AG04450 (cell line): ENCODE results near the gene TMEM127. TPM values are rescaled to one million over a fixed set of nuclear protein-coding genes. Genes with fewer than 3 reads are reported as not detected.
"Not testable (repeated sequence)": the region's sequence is repeated elsewhere in the genome, so short reads cannot be mapped to it uniquely, and the experiment has no call there.

Experiments
- CTCF ChIA-PET: fragments of 300-600, 350-600 bp; formaldehyde crosslinking; extraction: SDS; loops from one replicate; lab custom pipeline; 2022; ENCODE audit warnings: antibody characterized with exemption, inconsistent platforms; lab: Charles Lee
- POLR2A ChIA-PET: fragments of 350-600 bp; formaldehyde crosslinking; extraction: SDS; loops from one replicate; lab custom pipeline; 2021; ENCODE audit warnings: antibody characterized with exemption, inconsistent platforms; lab: Yijun Ruan, JAX
- DNase-seq: peaks from one replicate; pipeline ENCODE4 v3.0.0-alpha.2; 2011; ENCODE audit warnings: low read depth, low spot score
- H3K27ac ChIP-seq: one replicate; pipeline ENCODE4 v1.5.1; 2012; ENCODE audit warnings: low read depth, low read length, control low read depth
- H3K27me3 ChIP-seq: one replicate; pipeline ENCODE4 v1.6.0; 2012; ENCODE audit warnings: low read length; ENCODE audit not compliant: control insufficient read depth, insufficient read depth
- H3K4me3 ChIP-seq: 2 replicates; pipeline ENCODE4 v1.5.1; 2011; ENCODE audit warnings: mild to moderate bottlenecking, low read depth, low read length, control low read depth
- H3K9me3 ChIP-seq: 2 replicates; pipeline ENCODE4 v1.5.1; 2012; ENCODE audit warnings: low read length; ENCODE audit not compliant: control insufficient read depth, insufficient read depth
- polyA plus RNA-seq: library from polyadenylated mRNA; depleted of rRNA; stranded (reverse); fragments of >200 nt; gene quantifications from 2 replicates; pipeline ENCODE4 v1.2.3, GENCODE V29; 2011
- TF ChIP-seq, protein P1 (sequence below): IDR thresholded peaks from 2 replicates; pipeline ENCODE4 v1.5.1; 2011; ENCODE audit warnings: low read depth, low read length, control low read depth, inconsistent platforms

TMEM127 gene
- polyA plus RNA-seq, 1 experiment, result 45.3 TPM

DNA sequence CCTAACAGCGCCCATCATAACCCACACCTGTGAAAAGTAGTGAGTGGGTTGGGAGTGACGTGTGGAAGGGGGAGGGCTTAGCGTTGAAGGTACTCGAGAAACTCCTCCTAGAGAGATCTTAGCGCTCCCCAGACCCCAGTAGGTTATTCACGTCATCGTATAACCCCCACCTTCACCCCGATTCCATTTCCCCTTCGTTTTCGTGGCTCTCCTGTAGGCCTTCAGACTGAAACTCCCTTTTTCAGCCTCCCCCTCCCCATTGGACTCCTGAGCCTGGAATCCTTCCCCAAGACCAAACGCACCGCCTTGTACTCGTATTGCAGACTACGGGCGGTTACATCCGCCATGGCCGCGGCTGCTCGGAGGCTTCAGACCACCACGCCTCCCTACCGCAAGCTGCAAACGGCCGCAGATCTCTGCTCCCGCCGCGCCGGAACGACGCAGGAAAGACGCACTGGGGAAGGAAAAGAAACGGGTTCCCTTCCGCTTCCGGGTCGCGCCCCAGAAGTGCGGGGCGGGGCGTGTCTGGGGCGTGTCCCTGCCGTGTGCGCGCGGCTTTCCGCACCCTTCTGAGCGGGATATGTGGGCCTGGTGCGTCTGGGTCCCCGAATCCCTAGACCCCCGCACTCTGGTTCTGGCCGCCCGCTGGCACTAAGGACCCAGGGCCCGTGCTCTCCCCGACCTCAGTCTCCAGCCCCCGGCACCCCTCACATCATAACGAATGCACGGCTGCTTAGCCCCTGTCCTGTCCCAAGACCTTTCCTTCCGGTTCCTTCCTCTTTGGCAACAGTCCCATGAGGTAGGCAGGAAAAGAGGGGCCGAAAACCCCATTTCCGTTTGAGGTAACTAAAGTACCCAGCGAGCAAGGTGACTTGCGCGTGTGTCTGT lies 39.5 kb upstream of the TMEM127 start, which contains the start of gene SNRNP200:
SNRNP200 (minus strand) TSS at position 456 of the 888 bp plus-strand sequence; CDS start at position 347, 109 bp downstream.
- Histone ChIP-seq H3K27ac (peak within 1 kb of the TSS; percentile 57), H3K4me3 (peak within 1 kb of the TSS; percentile 99), H3K27me3 (no peaks in the 10 kb centered on the region), H3K9me3 (no peaks in the 10 kb centered on the region)
- CTCF ChIA-PET, result interaction anchor here (1.4 kb wide), 1 partner anchor 204 kb away, joined by 3 read pairs; no protein-coding TSS in a partner anchor
- DNase-seq, result no peak
- TF ChIP-seq, protein P1, sequence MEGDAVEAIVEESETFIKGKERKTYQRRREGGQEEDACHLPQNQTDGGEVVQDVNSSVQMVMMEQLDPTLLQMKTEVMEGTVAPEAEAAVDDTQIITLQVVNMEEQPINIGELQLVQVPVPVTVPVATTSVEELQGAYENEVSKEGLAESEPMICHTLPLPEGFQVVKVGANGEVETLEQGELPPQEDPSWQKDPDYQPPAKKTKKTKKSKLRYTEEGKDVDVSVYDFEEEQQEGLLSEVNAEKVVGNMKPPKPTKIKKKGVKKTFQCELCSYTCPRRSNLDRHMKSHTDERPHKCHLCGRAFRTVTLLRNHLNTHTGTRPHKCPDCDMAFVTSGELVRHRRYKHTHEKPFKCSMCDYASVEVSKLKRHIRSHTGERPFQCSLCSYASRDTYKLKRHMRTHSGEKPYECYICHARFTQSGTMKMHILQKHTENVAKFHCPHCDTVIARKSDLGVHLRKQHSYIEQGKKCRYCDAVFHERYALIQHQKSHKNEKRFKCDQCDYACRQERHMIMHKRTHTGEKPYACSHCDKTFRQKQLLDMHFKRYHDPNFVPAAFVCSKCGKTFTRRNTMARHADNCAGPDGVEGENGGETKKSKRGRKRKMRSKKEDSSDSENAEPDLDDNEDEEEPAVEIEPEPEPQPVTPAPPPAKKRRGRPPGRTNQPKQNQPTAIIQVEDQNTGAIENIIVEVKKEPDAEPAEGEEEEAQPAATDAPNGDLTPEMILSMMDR, result no peak
- POLR2A ChIA-PET, result interaction anchor here (1.2 kb wide), 1 partner anchor 20 kb away, joined by 3 read pairs; the partner anchor contains the start of gene ITPRIPL1

DNA sequence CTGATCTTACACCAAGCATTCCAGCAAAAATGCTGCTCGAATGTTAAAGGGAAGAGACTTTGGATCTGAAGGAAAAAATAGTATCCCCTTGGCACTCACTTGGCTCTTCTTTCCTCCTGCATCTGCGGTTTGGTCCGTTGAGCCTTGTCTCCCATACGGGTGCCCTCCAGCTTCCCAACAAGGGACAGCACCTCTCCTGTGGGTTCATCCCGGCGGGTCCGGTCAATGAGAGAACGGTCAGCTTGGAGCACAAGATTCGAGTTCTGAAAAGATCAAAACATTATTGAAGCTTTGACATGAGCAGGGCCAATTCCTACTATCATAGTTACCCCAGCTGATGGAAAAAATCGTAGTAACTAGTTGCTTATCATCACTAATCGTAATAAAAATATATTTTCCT lies 38.8 kb upstream of the TMEM127 start:
- TF ChIP-seq, protein P1, result no peak
- ChIA-PET POLR2A (no interaction called here), CTCF (interaction anchor here (1.4 kb wide), 1 partner anchor 204 kb away, joined by 3 read pairs; no protein-coding TSS in a partner anchor)
- no peaks in the 10 kb centered on the region for H3K27me3 ChIP-seq
- H3K4me3 ChIP-seq, result peak overlapping the region; percentile 99
- H3K27ac ChIP-seq, result no peak overlapping the region
- H3K9me3 ChIP-seq, result no peaks in the 10 kb centered on the region
- DNase-seq, result no peak

DNA sequence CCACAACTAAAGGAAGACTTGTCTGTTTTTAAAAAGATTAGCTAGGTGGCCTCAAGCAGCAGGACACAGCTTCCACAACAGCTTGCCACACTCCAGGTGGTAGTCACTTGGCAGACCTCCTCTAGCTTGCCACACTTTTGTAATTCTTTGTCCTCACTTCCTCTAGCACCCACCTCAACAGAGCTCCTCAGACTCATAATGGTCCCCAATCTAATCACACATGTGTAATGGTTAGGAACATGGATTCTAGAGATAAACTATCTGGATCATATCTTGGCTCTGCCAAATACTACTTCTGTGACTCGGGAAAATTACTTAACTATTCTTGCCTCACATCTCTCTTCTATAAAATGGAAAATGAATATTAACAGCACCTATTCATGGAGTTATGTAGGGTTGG lies 36.1 kb upstream of the TMEM127 start:
- H3K27ac ChIP-seq, result no peak overlapping the region
- ChIA-PET POLR2A (no interaction called here), CTCF (interaction anchor here (1.0 to 1.1 kb wide), 2 partner anchors 35 to 127 kb away, joined by 3 to 4 read pairs; no protein-coding TSS in a partner anchor)
- no peak overlapping the region for H3K4me3 ChIP-seq
- TF ChIP-seq, protein P1, result no peak
- H3K9me3 ChIP-seq, result no peaks in the 10 kb centered on the region
- H3K27me3 ChIP-seq, result no peaks in the 10 kb centered on the region
- DNase-seq, result no peak

DNA sequence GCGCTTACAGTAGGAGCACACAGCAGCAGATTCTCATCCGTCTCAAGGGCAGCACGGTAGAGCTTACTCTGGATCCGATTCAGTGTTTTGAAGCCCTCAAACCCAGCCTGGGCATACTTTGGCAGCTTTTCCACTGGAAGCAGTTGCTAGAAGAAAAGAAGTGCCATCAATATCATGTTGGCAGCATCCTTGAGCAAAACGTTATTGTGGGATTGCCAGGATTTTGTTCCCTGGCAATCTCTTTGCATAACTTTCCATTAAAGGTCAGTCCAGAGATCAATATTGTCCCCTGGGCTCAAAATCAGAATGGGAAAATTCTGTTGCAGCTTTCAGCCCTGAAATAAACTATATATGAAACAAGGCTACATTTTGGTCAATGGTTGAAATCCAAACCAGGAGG lies 31.1 kb upstream of the TMEM127 start:
- Histone ChIP-seq H3K4me3 (no peak overlapping the region), H3K27ac (no peak overlapping the region), H3K9me3 (no peaks in the 10 kb centered on the region), H3K27me3 (no peaks in the 10 kb centered on the region)
- CTCF ChIA-PET, result no interaction called here
- DNase-seq, result no peak
- TF ChIP-seq, protein P1, result no peak
- POLR2A ChIA-PET, result no interaction called here

DNA sequence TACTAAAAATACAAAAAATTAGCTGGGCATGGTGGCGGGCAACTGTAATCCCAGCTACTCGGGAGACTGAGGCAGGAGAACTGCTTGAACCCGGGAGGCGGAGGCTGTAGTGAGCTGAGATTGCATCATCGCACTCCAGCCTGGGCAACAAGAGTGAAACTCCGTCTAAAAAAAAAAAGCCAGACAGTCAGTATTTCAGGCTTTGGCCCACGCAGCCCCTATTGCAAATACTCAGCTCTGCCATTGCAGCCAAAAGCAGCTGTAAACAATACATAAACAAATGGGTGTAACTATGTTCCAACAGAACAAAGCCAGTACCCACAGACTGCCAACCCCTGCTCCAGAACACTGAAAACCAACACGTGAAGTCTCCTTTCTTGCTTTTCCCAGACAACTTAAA lies 28.5 kb upstream of the TMEM127 start:
- POLR2A ChIA-PET, result interaction anchor here (1.0 kb wide), 1 partner anchor 48 kb away, joined by 4 read pairs; no protein-coding TSS in a partner anchor
- DNase-seq, H3K27ac ChIP-seq, H3K27me3 ChIP-seq, H3K9me3 ChIP-seq, H3K4me3 ChIP-seq, CTCF ChIA-PET: not testable (repeated sequence)
